Liver (tissue), 9 donors: ENCODE data around the gene GAB2. TPM values are rescaled to one million over a fixed set of nuclear protein-coding genes. Genes with fewer than 3 reads are reported as not detected.

Experiments used
- DNase-seq: peaks from one replicate; pipeline ENCODE4 v3.0.0-alpha.2; 2017; ENCODE audit warnings: low spot score
- H3K27ac ChIP-seq, 2 donors: one replicate each; pipeline ENCODE4 v1.7.0; 2013; ENCODE audit warnings: inconsistent platforms in 2 of 2, low read length in 2 of 2, control low read depth in 1 of 2, low read depth in 1 of 2, mild to moderate bottlenecking in 1 of 2
- H3K27me3 ChIP-seq, 4 donors: one replicate each; pipeline versions ENCODE4 v1.6.1 to v1.7.0; 2013; ENCODE audit warnings: low read length in 3 of 4, inconsistent platforms in 1 of 4, mild to moderate bottlenecking in 1 of 4, moderate library complexity in 1 of 4; ENCODE audit not compliant: control insufficient read depth in 4 of 4, insufficient read depth in 4 of 4
- H3K36me3 ChIP-seq, 4 donors: one replicate each; pipeline versions ENCODE4 v1.6.1 to v1.7.0; 2013; ENCODE audit warnings: low read length in 3 of 4, mild to moderate bottlenecking in 3 of 4, low read depth in 1 of 4, moderate library complexity in 1 of 4; ENCODE audit not compliant: control insufficient read depth in 4 of 4, insufficient read depth in 3 of 4
- H3K4me1 ChIP-seq, 4 donors: one replicate each; pipeline versions ENCODE4 v1.6.1 to v1.7.0; 2013; ENCODE audit warnings: low read length in 3 of 4, mild to moderate bottlenecking in 3 of 4, moderate library complexity in 1 of 4; ENCODE audit not compliant: control insufficient read depth in 4 of 4, insufficient read depth in 4 of 4
- H3K4me3 ChIP-seq, 3 donors: one replicate each; pipeline versions ENCODE4 v1.6.1 to v1.7.0; 2013; ENCODE audit warnings: low read length in 3 of 3, control low read depth in 1 of 3, low read depth in 1 of 3, mild to moderate bottlenecking in 1 of 3
- H3K9ac ChIP-seq, 2 donors: one replicate each; pipeline ENCODE4 v1.7.0; 2013; ENCODE audit warnings: low read length in 2 of 2, mild to moderate bottlenecking in 2 of 2, moderate library complexity in 2 of 2, control low read depth in 1 of 2, low read depth in 1 of 2
- H3K9me3 ChIP-seq, 4 donors: one replicate each; pipeline versions ENCODE4 v1.6.1 to v1.7.0; 2013; ENCODE audit warnings: low read length in 3 of 4; ENCODE audit not compliant: control insufficient read depth in 4 of 4
- CTCF ChIP-seq: fragments of 150-350 bp; IDR thresholded peaks from 2 replicates; pipeline ENCODE4 v1.5.1; 2017; ENCODE audit warnings: improper control_type of control experiment, low read depth, low read length; ENCODE audit not compliant: missing input control
- EGR1 ChIP-seq, 2 donors: IDR thresholded peaks; 2 replicates each; pipeline ENCODE4 v1.6.1; 2016 to 2018; ENCODE audit warnings: antibody characterized with exemption in 2 of 2, low read depth in 2 of 2
- FOXA2 ChIP-seq: IDR thresholded peaks from 2 replicates; pipeline ENCODE4 v1.6.1; 2016; ENCODE audit warnings: antibody characterized with exemption
- GABPA ChIP-seq, 2 donors: IDR thresholded peaks in 1 of 2; conservative IDR thresholded peaks in 1 of 2; 2 replicates each; pipeline ENCODE4 v1.6.1; 2016; ENCODE audit warnings: antibody characterized with exemption in 2 of 2, mild to moderate bottlenecking in 1 of 2, moderate library complexity in 1 of 2
- HNF4G ChIP-seq: IDR thresholded peaks from 2 replicates; pipeline ENCODE4 v1.6.1; 2016; ENCODE audit warnings: antibody characterized with exemption
- NR2F2 ChIP-seq: IDR thresholded peaks from 2 replicates; pipeline ENCODE4 v1.6.1; 2016; ENCODE audit warnings: antibody characterized with exemption
- SP1 ChIP-seq: IDR thresholded peaks from 2 replicates; pipeline ENCODE4 v1.6.1; 2018; ENCODE audit warnings: antibody characterized with exemption, mild to moderate bottlenecking
- TAF1 ChIP-seq: conservative IDR thresholded peaks from 2 replicates; pipeline ENCODE4 v1.6.1; 2016; ENCODE audit warnings: antibody characterized with exemption, mild to moderate bottlenecking
- YY1 ChIP-seq: IDR thresholded peaks from 2 replicates; pipeline ENCODE4 v1.6.1; 2016; ENCODE audit warnings: antibody characterized with exemption, mild to moderate bottlenecking
- WGBS: extraction: QIAGEN DNeasy Blood & Tissue Kit; methylation state at CpG from one replicate; pipeline ENCODE4 v1.1.7; 2013; 5-methylcytosine and 5-hydroxymethylcytosine counted together
- polyA plus RNA-seq, 2 donors: library from polyadenylated mRNA; stranded (reverse) in 1 of 2; unstranded in 1 of 2; fragments of 200-250 nt in 1 of 2; fragments of >200 nt in 1 of 2; fragmentation: Nextera tagmentation in 1 of 2; extraction: Ambion mirVana in 1 of 2; gene quantifications; one replicate each; pipeline versions ENCODE4 v1.2.1 to v1.2.3, GENCODE V29; 2013 to 2015
- total RNA-seq, 2 donors: library from RNA; depleted of rRNA; stranded (reverse); fragments of >200 nt; gene quantifications; one replicate each; pipeline ENCODE4 v1.2.3, GENCODE V29; 2014
- TF ChIP-seq, protein P1 (sequence below): IDR thresholded peaks from 2 replicates; pipeline ENCODE4 v1.6.1; 2016; ENCODE audit warnings: antibody characterized with exemption, mild to moderate bottlenecking
- donor health status: healthy.
- donor health status: healthy.
- donor health status: healthy.
- donor health status: healthy.
- donor health status: healthy.

Gene GAB2
- total and polyA plus RNA-seq, 4 donors, result 1.3 to 3.6 (median 2.5) TPM

DNA sequence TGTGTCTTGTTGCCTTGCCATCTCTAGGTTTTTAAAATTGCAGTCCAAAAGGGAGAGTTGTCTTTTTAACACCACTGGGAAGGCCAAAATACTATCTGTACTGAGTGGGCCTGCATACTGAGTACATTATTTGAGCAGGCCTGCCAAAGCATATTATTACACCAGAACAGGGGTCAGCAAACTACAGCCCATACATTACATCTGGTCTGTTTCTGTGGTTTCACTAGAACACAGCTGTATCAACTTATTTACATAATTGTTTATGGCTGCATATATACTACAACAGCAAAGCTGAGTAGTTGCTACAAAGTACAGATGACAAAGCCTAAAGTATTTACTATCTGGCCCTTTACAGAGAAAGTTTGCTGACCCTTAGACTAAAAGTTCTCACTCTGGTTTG is 154.9 kb downstream of the GAB2 start:
- DNase-seq, result no peak
- TF ChIP-seq CTCF (no peak), EGR1 (IDR thresholded peaks at IDR 0.05; ENCODE audit: low read depth in 2 of 2) (no peak), GABPA (IDR thresholded peaks at IDR 0.05 in 1 of 2, conservative IDR thresholded peaks at IDR 0.05 in 1 of 2) (no peak), NR2F2 (no peak), SP1 (no peak)
- TF ChIP-seq, protein P1, sequence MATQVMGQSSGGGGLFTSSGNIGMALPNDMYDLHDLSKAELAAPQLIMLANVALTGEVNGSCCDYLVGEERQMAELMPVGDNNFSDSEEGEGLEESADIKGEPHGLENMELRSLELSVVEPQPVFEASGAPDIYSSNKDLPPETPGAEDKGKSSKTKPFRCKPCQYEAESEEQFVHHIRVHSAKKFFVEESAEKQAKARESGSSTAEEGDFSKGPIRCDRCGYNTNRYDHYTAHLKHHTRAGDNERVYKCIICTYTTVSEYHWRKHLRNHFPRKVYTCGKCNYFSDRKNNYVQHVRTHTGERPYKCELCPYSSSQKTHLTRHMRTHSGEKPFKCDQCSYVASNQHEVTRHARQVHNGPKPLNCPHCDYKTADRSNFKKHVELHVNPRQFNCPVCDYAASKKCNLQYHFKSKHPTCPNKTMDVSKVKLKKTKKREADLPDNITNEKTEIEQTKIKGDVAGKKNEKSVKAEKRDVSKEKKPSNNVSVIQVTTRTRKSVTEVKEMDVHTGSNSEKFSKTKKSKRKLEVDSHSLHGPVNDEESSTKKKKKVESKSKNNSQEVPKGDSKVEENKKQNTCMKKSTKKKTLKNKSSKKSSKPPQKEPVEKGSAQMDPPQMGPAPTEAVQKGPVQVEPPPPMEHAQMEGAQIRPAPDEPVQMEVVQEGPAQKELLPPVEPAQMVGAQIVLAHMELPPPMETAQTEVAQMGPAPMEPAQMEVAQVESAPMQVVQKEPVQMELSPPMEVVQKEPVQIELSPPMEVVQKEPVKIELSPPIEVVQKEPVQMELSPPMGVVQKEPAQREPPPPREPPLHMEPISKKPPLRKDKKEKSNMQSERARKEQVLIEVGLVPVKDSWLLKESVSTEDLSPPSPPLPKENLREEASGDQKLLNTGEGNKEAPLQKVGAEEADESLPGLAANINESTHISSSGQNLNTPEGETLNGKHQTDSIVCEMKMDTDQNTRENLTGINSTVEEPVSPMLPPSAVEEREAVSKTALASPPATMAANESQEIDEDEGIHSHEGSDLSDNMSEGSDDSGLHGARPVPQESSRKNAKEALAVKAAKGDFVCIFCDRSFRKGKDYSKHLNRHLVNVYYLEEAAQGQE, result no peak

DNA sequence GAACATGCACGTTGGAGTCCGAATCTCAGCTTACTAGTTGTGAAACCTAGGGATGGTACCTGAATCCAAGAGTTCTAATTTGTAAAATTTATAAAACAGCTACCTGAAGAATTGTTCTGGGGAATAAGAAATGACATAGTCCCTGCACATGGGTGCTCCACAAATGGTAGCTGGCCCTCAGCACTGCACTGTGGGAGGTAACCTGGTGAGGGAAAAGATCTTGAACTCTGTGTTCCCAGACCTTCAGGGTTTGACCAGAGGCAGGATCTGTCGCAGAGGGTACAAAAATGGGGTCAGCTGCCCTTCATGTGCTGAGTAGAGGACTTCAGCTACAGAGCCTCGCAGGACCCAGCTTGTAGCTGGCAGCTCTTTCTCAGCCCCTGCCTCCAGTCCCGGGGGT is 155.4 kb downstream of the GAB2 start:
- no peaks in the 10 kb centered on the region for H3K36me3 ChIP-seq
- no peak overlapping the region for H3K27ac ChIP-seq
- no peak overlapping the region for H3K4me3 ChIP-seq
- H3K4me1 ChIP-seq, result peaks cover 0 to 16% (median 5%) of the 10 kb centered on the region in 4 donors
- TF ChIP-seq EGR1 (IDR thresholded peaks at IDR 0.05; ENCODE audit: low read depth in 2 of 2), result no peak
- 88% methylated on average over 5 of the region's 5 CpGs for WGBS
- H3K9me3 ChIP-seq, result no peaks in the 10 kb centered on the region
- H3K27me3 ChIP-seq, result no peaks in the 10 kb centered on the region
- H3K9ac ChIP-seq, result no peak overlapping the region
- no peak for DNase-seq

More for the DNA sequence above, 154.9 kb downstream of the GAB2 start:
- peaks cover 0 to 13% (median 5%) of the 10 kb centered on the region in 4 donors for H3K4me1 ChIP-seq
- no peak overlapping the region for H3K27ac ChIP-seq
- H3K9me3 ChIP-seq, result no peaks in the 10 kb centered on the region
- H3K36me3 ChIP-seq, result no peaks in the 10 kb centered on the region
- no peak overlapping the region for H3K9ac ChIP-seq
- H3K27me3 ChIP-seq, result no peaks in the 10 kb centered on the region
- no peak overlapping the region for H3K4me3 ChIP-seq

- Histone ChIP-seq H3K27me3 (no peaks in the 10 kb centered on the region), H3K36me3 (no peaks in the 10 kb centered on the region), H3K27ac (no peak overlapping the region), H3K4me3 (no peak overlapping the region), H3K4me1 (peaks cover 0 to 20% (median 7%) of the 10 kb centered on the region in 4 donors), H3K9me3 (no peaks in the 10 kb centered on the region), H3K9ac (no peak overlapping the region)
- DNase-seq, result no peak
- 90% methylated on average over 4 of the region's 4 CpGs for WGBS
- TF ChIP-seq EGR1 (IDR thresholded peaks at IDR 0.05; ENCODE audit: low read depth in 2 of 2), result no peak
- TF ChIP-seq YY1, result no peak
- no peak for TF ChIP-seq HNF4G
- no peak for TF ChIP-seq TAF1
- TF ChIP-seq, protein P1, result no peak
- no peak for TF ChIP-seq FOXA2
- TF ChIP-seq SP1, result no peak
These were observed 155.8 kb downstream of the GAB2 start for GRCh38 chr11:78261828-78262227.
